GM23338 (cell line): Measurements from ENCODE around the gene WFDC9.

Source experiments
- ZNF114 ChIP-seq: fragments of 250-450 bp; sonication (Bioruptor Pico); IDR thresholded peaks from 2 replicates; pipeline ENCODE4 v1.5.0; 2020; ENCODE audit warnings: mild to moderate bottlenecking, moderate library complexity
- TF ChIP-seq, protein P1 (sequence below), 2 experiments: fragments of 200-600 bp in 1 of 2; sonication (generic) in 1 of 2; conservative IDR thresholded peaks; 2 replicates each; pipeline versions ENCODE4 v1.5.1 to v1.6.1; 2016 to 2017; ENCODE audit warnings: antibody characterized with exemption in 2 of 2, low read depth in 2 of 2, mild to moderate bottlenecking in 2 of 2, moderate library complexity in 1 of 2

DNA sequence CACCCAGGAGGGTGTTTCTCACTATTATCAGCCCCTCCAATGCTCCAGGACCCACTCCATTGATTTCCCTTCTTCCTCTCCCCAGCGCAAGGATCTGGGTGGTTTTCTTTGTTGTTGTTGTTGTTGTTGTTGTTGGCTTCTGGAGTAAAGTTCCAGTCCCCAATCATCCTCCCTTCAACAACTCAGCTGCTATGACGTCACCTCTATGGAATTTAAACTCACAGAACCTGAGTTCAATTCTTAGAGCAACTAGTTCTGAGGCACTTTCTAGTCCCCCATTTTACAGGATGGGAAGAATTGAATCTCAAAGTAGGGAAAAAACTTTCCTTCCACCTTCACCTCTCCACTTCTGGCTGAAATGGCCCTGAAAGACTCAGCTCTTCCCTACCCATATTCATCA is 42.3 kb downstream of the WFDC9 start:
- no peak for TF ChIP-seq ZNF114 (CRISPR knock-in tag)
- TF ChIP-seq, protein P1, sequence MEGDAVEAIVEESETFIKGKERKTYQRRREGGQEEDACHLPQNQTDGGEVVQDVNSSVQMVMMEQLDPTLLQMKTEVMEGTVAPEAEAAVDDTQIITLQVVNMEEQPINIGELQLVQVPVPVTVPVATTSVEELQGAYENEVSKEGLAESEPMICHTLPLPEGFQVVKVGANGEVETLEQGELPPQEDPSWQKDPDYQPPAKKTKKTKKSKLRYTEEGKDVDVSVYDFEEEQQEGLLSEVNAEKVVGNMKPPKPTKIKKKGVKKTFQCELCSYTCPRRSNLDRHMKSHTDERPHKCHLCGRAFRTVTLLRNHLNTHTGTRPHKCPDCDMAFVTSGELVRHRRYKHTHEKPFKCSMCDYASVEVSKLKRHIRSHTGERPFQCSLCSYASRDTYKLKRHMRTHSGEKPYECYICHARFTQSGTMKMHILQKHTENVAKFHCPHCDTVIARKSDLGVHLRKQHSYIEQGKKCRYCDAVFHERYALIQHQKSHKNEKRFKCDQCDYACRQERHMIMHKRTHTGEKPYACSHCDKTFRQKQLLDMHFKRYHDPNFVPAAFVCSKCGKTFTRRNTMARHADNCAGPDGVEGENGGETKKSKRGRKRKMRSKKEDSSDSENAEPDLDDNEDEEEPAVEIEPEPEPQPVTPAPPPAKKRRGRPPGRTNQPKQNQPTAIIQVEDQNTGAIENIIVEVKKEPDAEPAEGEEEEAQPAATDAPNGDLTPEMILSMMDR (conservative IDR thresholded peaks at IDR 0.05; ENCODE audit: low read depth in 2 of 2), result no peak
